IMR-90 (cell line): Measurements from ENCODE around the gene REC114.

Source experiments
- CTCF ChIP-seq: conservative IDR thresholded peaks from 2 replicates; pipeline ENCODE4 v1.5.1; 2012; ENCODE audit warnings: mild to moderate bottlenecking, low read depth, low read length, improper control_type of control experiment
- ELK1 ChIP-seq: fragments of 150-350 bp; IDR thresholded peaks from 2 replicates; pipeline ENCODE4 v1.6.1; 2016; ENCODE audit warnings: low read depth, mild to moderate bottlenecking, low read length, moderate library complexity, borderline replicate concordance
- MAFK ChIP-seq: IDR thresholded peaks from 2 replicates; pipeline ENCODE4 v1.6.1; 2012; ENCODE audit warnings: low read depth, low read length, improper control_type of control experiment
- MAZ ChIP-seq: IDR thresholded peaks from 2 replicates; pipeline ENCODE4 v1.6.1; 2012; ENCODE audit warnings: low read depth, mild to moderate bottlenecking, low read length, improper control_type of control experiment, moderate library complexity, borderline replicate concordance
- POLR2A ChIP-seq: IDR thresholded peaks from 2 replicates; pipeline ENCODE4 v1.6.1; 2012; ENCODE audit warnings: mild to moderate bottlenecking, low read depth, low read length
- RAD21 ChIP-seq: IDR thresholded peaks from 2 replicates; pipeline ENCODE4 v1.6.1; 2012; ENCODE audit warnings: low read length, improper control_type of control experiment
- SMC3 ChIP-seq: fragments of 150-350 bp; IDR thresholded peaks from 2 replicates; pipeline ENCODE4 v1.6.1; 2016; ENCODE audit warnings: low read depth, mild to moderate bottlenecking, antibody characterized with exemption, low read length, moderate library complexity

- TF ChIP-seq CTCF (no peak), POLR2A (no peak), RAD21 (no peak), MAFK (peak; percentile 29; the same call in 1 of the 2 replicates), SMC3 (no peak), ELK1 (no peak), MAZ (no peak)
Observed at GRCh38 chr15:73538123-73538522, 95.2 kb downstream of the REC114 start.
